ENCODE measurements around the gene EPHB1. TPM values are rescaled to one million over a fixed set of nuclear protein-coding genes. Genes with fewer than 3 reads are reported as not detected.

Gene EPHB1
- total RNA-seq, 2 donors from 2014 or later: 2.3 to 21.2 TPM

DNA sequence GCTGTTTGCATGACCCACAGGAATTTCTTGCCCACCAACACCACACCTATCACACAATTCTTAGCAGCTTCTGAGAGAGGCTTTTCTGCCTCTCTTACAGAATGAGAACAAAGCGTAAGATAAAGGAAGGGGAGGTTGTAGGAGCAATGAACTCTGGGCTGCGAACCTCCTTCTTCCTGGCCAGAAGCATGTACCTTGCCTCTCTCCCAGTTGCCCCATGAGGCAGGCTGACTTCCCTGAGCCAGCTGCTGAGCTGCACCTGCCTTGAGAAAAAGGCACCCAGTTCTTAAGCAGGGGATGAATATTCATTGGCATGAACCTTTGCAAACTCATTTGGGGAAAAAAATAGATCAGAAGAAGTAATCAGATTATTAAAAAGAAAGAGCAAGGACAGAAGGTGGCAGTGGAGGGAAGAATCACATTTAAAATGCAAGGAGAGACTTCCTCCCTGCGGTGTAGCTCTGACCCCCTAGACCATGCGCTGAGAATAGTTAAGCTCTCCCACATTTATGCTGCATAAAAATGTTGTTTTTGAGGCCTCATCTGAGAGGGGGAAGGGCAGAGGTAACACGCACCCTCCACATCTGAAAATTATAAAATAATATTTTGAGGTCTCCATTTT, 304.8 kb downstream of the EPHB1 start:
- no peaks in the 10 kb centered on the region for H3K4me1 ChIP-seq (replicated peaks)
- TF ChIP-seq POLR2AphosphoS5 (IDR thresholded peaks at IDR 0.05) (no peak), POLR2A (IDR thresholded peaks at IDR 0.05) (no peak)
- TF ChIP-seq, protein P1, sequence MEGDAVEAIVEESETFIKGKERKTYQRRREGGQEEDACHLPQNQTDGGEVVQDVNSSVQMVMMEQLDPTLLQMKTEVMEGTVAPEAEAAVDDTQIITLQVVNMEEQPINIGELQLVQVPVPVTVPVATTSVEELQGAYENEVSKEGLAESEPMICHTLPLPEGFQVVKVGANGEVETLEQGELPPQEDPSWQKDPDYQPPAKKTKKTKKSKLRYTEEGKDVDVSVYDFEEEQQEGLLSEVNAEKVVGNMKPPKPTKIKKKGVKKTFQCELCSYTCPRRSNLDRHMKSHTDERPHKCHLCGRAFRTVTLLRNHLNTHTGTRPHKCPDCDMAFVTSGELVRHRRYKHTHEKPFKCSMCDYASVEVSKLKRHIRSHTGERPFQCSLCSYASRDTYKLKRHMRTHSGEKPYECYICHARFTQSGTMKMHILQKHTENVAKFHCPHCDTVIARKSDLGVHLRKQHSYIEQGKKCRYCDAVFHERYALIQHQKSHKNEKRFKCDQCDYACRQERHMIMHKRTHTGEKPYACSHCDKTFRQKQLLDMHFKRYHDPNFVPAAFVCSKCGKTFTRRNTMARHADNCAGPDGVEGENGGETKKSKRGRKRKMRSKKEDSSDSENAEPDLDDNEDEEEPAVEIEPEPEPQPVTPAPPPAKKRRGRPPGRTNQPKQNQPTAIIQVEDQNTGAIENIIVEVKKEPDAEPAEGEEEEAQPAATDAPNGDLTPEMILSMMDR (IDR thresholded peaks at IDR 0.05): no peak
- no peak overlapping the region for H3K27ac ChIP-seq
- H3K9me3 ChIP-seq: no peaks in the 10 kb centered on the region
- no peaks in the 10 kb centered on the region for H3K36me3 ChIP-seq
- DNase-seq (ENCODE audit: low spot score): no peak
- H3K4me3 ChIP-seq: no peak overlapping the region
- 78% methylated on average over 5 of the region's 5 CpGs for WGBS
- intact Hi-C loops (cut with DNase I): no loop called here
- no peaks in the 10 kb centered on the region for H3K27me3 ChIP-seq (replicated peaks; ENCODE audit: insufficient read depth)

GRCh38 chr3:135100366-135100765, 305.3 kb downstream of the EPHB1 start:
- 40% methylated on average over 2 of the region's 2 CpGs for WGBS
- H3K4me3 ChIP-seq: no peak overlapping the region
- H3K9me3 ChIP-seq: no peaks in the 10 kb centered on the region
- no peaks in the 10 kb centered on the region for H3K27me3 ChIP-seq (replicated peaks; ENCODE audit: insufficient read depth)
- no peaks in the 10 kb centered on the region for H3K36me3 ChIP-seq
- no peaks in the 10 kb centered on the region for H3K4me1 ChIP-seq (replicated peaks)
- DNase-seq (ENCODE audit: low spot score): no peak
- TF ChIP-seq, protein P1 (IDR thresholded peaks at IDR 0.05): no peak
- TF ChIP-seq POLR2A (IDR thresholded peaks at IDR 0.05): no peak
- TF ChIP-seq POLR2AphosphoS5 (IDR thresholded peaks at IDR 0.05): no peak
- H3K27ac ChIP-seq: no peak overlapping the region
- intact Hi-C loops (cut with DNase I): no loop called here

DNA sequence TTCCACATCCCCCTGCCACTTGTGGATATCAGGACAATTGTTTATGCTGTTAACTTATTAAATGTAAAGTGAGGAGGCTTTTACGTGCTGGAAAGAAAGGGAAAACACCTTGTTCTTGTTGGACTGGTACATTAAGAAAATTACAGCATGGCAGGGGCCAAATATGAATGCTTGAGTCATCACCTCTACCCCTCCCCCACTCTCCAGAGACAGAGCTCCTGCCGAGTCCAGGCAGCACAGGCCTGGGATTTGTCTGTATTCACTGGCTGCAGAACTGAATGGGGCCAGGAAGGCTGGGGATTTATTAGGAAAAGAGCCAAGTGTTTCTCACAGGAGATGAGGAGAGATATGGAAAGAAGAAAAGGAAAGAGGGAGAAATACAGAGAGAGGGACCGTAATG, 308.9 kb downstream of the EPHB1 start:
- WGBS: 38% methylated on average over 3 of the region's 3 CpGs
- Histone ChIP-seq H3K4me3 (no peak overlapping the region), H3K27ac (no peak overlapping the region), H3K27me3 (replicated peaks; ENCODE audit: insufficient read depth) (no peaks in the 10 kb centered on the region), H3K4me1 (replicated peaks) (no peaks in the 10 kb centered on the region), H3K36me3 (no peaks in the 10 kb centered on the region), H3K9me3 (no peaks in the 10 kb centered on the region)
- intact Hi-C loops (cut with DNase I): no loop called here
- TF ChIP-seq POLR2A (IDR thresholded peaks at IDR 0.05) (no peak), POLR2AphosphoS5 (IDR thresholded peaks at IDR 0.05) (no peak)
- TF ChIP-seq, protein P1 (IDR thresholded peaks at IDR 0.05): no peak
- DNase-seq (ENCODE audit: low spot score): no peak

DNA sequence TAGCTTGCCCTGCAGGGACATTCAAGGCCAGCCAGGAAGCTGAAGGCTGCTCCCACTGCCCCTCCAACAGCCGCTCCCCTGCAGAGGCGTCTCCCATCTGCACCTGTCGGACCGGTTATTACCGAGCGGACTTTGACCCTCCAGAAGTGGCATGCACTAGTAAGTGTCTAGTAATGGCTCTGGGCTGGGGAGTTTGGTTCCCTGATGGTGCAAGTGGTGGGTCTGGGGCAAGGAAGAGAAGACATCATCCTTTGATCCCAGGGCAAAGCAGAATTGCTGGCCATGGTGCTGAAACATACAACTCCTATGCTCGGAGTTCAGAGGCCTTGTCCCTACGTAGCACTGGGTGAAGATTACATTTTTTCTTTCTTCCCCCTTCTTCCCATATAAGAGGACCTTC, 311.4 kb downstream of the EPHB1 start:
- DNase-seq (ENCODE audit: low spot score): no peak

GRCh38 chr3:135107043-135107442, 312.0 kb downstream of the EPHB1 start:
- Histone ChIP-seq H3K27ac (no peak overlapping the region), H3K27me3 (replicated peaks; ENCODE audit: insufficient read depth) (no peaks in the 10 kb centered on the region), H3K9me3 (no peaks in the 10 kb centered on the region), H3K4me1 (replicated peaks) (no peaks in the 10 kb centered on the region), H3K36me3 (no peaks in the 10 kb centered on the region), H3K4me3 (no peak overlapping the region)
- 90% methylated on average over 2 of the region's 2 CpGs for WGBS
- intact Hi-C loops (cut with DNase I): no loop called here
- TF ChIP-seq, protein P1 (IDR thresholded peaks at IDR 0.05): no peak
- TF ChIP-seq POLR2AphosphoS5 (IDR thresholded peaks at IDR 0.05): no peak
- no peak for TF ChIP-seq POLR2A (IDR thresholded peaks at IDR 0.05)
- DNase-seq (ENCODE audit: low spot score): no peak

More for the DNA sequence above, 311.4 kb downstream of the EPHB1 start:
- no peak overlapping the region for H3K27ac ChIP-seq
- H3K9me3 ChIP-seq: no peaks in the 10 kb centered on the region
- intact Hi-C loops (cut with DNase I): no loop called here
- WGBS: 39% methylated on average over 8 of the region's 8 CpGs
- no peak for TF ChIP-seq POLR2AphosphoS5 (IDR thresholded peaks at IDR 0.05)
- TF ChIP-seq, protein P1 (IDR thresholded peaks at IDR 0.05): no peak
- no peak for TF ChIP-seq POLR2A (IDR thresholded peaks at IDR 0.05)
- no peaks in the 10 kb centered on the region for H3K36me3 ChIP-seq
- H3K4me1 ChIP-seq (replicated peaks): no peaks in the 10 kb centered on the region
- no peak overlapping the region for H3K4me3 ChIP-seq
- H3K27me3 ChIP-seq (replicated peaks; ENCODE audit: insufficient read depth): no peaks in the 10 kb centered on the region
